Uterus (tissue), 2 donors: Measurements from ENCODE around the gene TTC31.

Source experiments
- CTCF ChIP-seq, 4 experiments: fragments of 200-600 bp in 2 of 4; fragments of 450-650 bp in 2 of 4; sonication (generic) in 2 of 4; IDR thresholded peaks; one replicate each; pipeline ENCODE4 v1.5.1; 2016 to 2019; ENCODE audit warnings: antibody characterized with exemption in 4 of 4, mild to moderate bottlenecking in 2 of 4, moderate library complexity in 1 of 4
- POLR2A ChIP-seq, 2 donors: fragments of 450-650 bp; IDR thresholded peaks; one replicate each; pipeline ENCODE4 v1.6.1; 2016; ENCODE audit warnings: antibody characterized with exemption in 2 of 2, mild to moderate bottlenecking in 1 of 2, moderate library complexity in 1 of 2

GRCh38 chr2:74464406-74464805 is 18.5 kb upstream of the TTC31 start:
- TF ChIP-seq CTCF (IDR thresholded peaks at IDR 0.05) = no peak
- TF ChIP-seq POLR2A (IDR thresholded peaks at IDR 0.05) = no peak
